ENCODE data around the gene PRKAR1B.

Gene PRKAR1B

GRCh38 chr7:522951-523314 is 204.1 kb downstream of the PRKAR1B start:
- Histone ChIP-seq H3K4me1 (ENCODE audit: insufficient read depth, low read length, severe bottlenecking) (no peaks in the 10 kb centered on the region), H3K9ac (ENCODE audit: low read length) (no peak overlapping the region), H3K4me3 (ENCODE audit: low read depth, low read length, poor library complexity, severe bottlenecking) (no peak overlapping the region), H3K36me3 (ENCODE audit: insufficient read depth, low read length) (no peaks in the 10 kb centered on the region; the same call in 1 of the 2 replicates), H3K27me3 (ENCODE audit: insufficient read depth, low read length) (0 out of 2 replicates have a peak, but pooled peaks cover 4% of the 10 kb centered on the region), H3K27ac (ENCODE audit: low read depth, low read length, poor library complexity, severe bottlenecking) (no peak overlapping the region), H3F3A (ENCODE audit: insufficient read depth, low read length) (no peaks in the 10 kb centered on the region), H3K79me2 (ENCODE audit: insufficient read depth, low read length) (no peaks in the 10 kb centered on the region), H4K20me1 (ENCODE audit: insufficient read depth, low read length) (no peaks in the 10 kb centered on the region), H3K9me2 (ENCODE audit: low read depth, low read length) (no peaks in the 10 kb centered on the region), H2AFZ (ENCODE audit: low read length) (no peak overlapping the region), H3K9me3 (ENCODE audit: low read length) (no peaks in the 10 kb centered on the region), H3K4me2 (ENCODE audit: low read length) (no peak overlapping the region)
- TF ChIP-seq EZH2 (IDR thresholded peaks at IDR 0.05; ENCODE audit: borderline replicate concordance, low read length) (no peak), CTCF (IDR thresholded peaks at IDR 0.05; ENCODE audit: low read length) (no peak)

GRCh38 chr7:522071-522950 is 204.8 kb downstream of the PRKAR1B start:
- Histone ChIP-seq H3K27ac (ENCODE audit: low read depth, low read length, poor library complexity, severe bottlenecking) (no peak overlapping the region), H3K9ac (ENCODE audit: low read length) (no peak overlapping the region), H3K79me2 (ENCODE audit: insufficient read depth, low read length) (no peaks in the 10 kb centered on the region), H3K9me3 (ENCODE audit: low read length) (no peaks in the 10 kb centered on the region), H3K4me1 (ENCODE audit: insufficient read depth, low read length, severe bottlenecking) (no peaks in the 10 kb centered on the region), H3K27me3 (ENCODE audit: insufficient read depth, low read length) (0 out of 2 replicates have a peak, but pooled peaks cover 4% of the 10 kb centered on the region), H3K9me2 (ENCODE audit: low read depth, low read length) (no peaks in the 10 kb centered on the region), H3K4me2 (ENCODE audit: low read length) (no peak overlapping the region), H3F3A (ENCODE audit: insufficient read depth, low read length) (no peaks in the 10 kb centered on the region), H3K4me3 (ENCODE audit: low read depth, low read length, poor library complexity, severe bottlenecking) (no peak overlapping the region), H2AFZ (ENCODE audit: low read length) (no peak overlapping the region), H4K20me1 (ENCODE audit: insufficient read depth, low read length) (no peaks in the 10 kb centered on the region), H3K36me3 (ENCODE audit: insufficient read depth, low read length) (no peaks in the 10 kb centered on the region; the same call in 1 of the 2 replicates)
- TF ChIP-seq CTCF (IDR thresholded peaks at IDR 0.05; ENCODE audit: low read length): no peak
- TF ChIP-seq EZH2 (IDR thresholded peaks at IDR 0.05; ENCODE audit: borderline replicate concordance, low read length): no peak

DNA sequence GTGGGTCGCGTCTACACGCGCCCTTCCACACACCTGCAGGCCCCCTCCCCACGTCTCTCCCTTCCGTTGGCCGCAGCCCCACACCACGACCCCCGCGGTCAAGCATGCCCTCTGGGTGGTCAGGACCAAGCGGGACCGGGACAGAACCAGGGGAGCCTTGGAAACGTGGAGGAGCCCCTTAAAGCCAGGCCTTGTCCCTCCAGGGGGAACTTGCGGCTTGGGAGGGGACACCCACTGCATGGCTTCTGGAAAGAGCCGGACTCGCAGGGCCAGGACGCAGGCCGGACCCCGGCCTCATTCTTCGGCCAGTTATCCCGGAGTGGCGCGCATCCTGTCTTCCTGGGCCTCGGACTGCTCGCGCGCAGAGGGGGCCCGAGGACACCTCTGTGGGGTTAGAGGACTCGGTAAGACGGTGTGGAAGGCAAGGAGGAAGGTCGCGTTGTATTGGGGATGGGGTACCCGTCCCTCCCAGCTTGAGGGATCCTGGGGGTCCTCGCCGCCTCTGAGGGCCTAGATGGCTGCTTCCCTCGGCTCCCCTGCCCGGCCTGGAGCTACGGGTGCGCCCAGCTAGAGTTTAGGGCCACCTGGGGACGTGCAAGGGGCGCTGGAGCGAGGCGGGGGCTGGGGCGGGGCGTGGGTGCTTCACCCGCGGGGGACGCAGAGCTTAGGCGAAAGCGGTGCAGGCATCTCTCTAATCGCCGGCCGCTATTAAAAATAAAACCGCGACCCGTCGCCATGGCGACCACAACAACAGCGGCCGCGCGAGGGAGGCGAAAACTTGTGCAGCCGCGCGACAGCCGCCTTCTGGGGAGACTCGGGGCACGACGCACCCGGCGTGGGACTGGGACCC is 205.6 kb downstream of the PRKAR1B start:
- H3K4me3 ChIP-seq (ENCODE audit: low read depth, low read length, poor library complexity, severe bottlenecking): no peak overlapping the region
- TF ChIP-seq EZH2 (IDR thresholded peaks at IDR 0.05; ENCODE audit: borderline replicate concordance, low read length) (no peak), CTCF (IDR thresholded peaks at IDR 0.05; ENCODE audit: low read length) (no peak)
- no peak overlapping the region for H3K27ac ChIP-seq (ENCODE audit: low read depth, low read length, poor library complexity, severe bottlenecking)
- H3K27me3 ChIP-seq (ENCODE audit: insufficient read depth, low read length): 0 out of 2 replicates have a peak, but pooled peaks cover 4% of the 10 kb centered on the region
- H3K79me2 ChIP-seq (ENCODE audit: insufficient read depth, low read length): no peaks in the 10 kb centered on the region
- H4K20me1 ChIP-seq (ENCODE audit: insufficient read depth, low read length): no peaks in the 10 kb centered on the region
- no peak overlapping the region for H3K4me2 ChIP-seq (ENCODE audit: low read length)
- no peak overlapping the region for H2AFZ ChIP-seq (ENCODE audit: low read length)
- no peaks in the 10 kb centered on the region for H3K36me3 ChIP-seq (ENCODE audit: insufficient read depth, low read length)
- H3K9me2 ChIP-seq (ENCODE audit: low read depth, low read length): no peaks in the 10 kb centered on the region
- no peak overlapping the region for H3K9ac ChIP-seq (ENCODE audit: low read length)
- no peaks in the 10 kb centered on the region for H3K4me1 ChIP-seq (ENCODE audit: insufficient read depth, low read length, severe bottlenecking)
- no peaks in the 10 kb centered on the region for H3F3A ChIP-seq (ENCODE audit: insufficient read depth, low read length)
- no peaks in the 10 kb centered on the region for H3K9me3 ChIP-seq (ENCODE audit: low read length)

Data from OCI-LY1 (cell line).